SK-N-SH (cell line): ENCODE results near the gene CTBP2.

Experiments used
- CTCF ChIP-seq: fragments of 200-600 bp; sonication (generic); IDR thresholded peaks from 2 replicates; pipeline ENCODE4 v1.6.1; 2017; ENCODE audit warnings: antibody characterized with exemption, mild to moderate bottlenecking, moderate library complexity
- EP300 ChIP-seq, 2 experiments: IDR thresholded peaks; 2 replicates each; pipeline versions ENCODE4 v1.4.0 to v1.6.1; 2012; ENCODE audit warnings: borderline replicate concordance in 1 of 2, low read depth in 1 of 2, low read length in 1 of 2
- EZH2phosphoT487 ChIP-seq: fragments of 200-600 bp; sonication (generic); IDR thresholded peaks from 2 replicates; pipeline ENCODE4 v1.6.1; 2017; ENCODE audit warnings: low read depth, mixed run types, mild to moderate bottlenecking, antibody characterized with exemption, moderate library complexity, borderline replicate concordance
- FOXJ3 ChIP-seq: sonication (generic); formaldehyde crosslinking; IDR thresholded peaks from 2 replicates; pipeline ENCODE4 v1.5.1; 2020; ENCODE audit warnings: mild to moderate bottlenecking, missing genetic modification reagents
- IRF3 ChIP-seq: fragments of 150-350 bp; IDR thresholded peaks from 2 replicates; pipeline ENCODE4 v1.6.1; 2016; ENCODE audit warnings: mild to moderate bottlenecking, low read depth, low read length
- POLR2AphosphoS5 ChIP-seq: IDR thresholded peaks from 2 replicates; pipeline ENCODE4 v1.6.1; 2012; ENCODE audit warnings: low read depth, low read length
- RCOR1 ChIP-seq: fragments of 150-350 bp; IDR thresholded peaks from 2 replicates; pipeline ENCODE4 v1.6.1; 2017; ENCODE audit warnings: antibody characterized with exemption, low read length
- SIN3A ChIP-seq: IDR thresholded peaks from 2 replicates; pipeline ENCODE4 v1.6.1; 2012; ENCODE audit warnings: low read depth, mild to moderate bottlenecking, low read length, moderate library complexity, borderline replicate concordance
- TAF1 ChIP-seq: IDR thresholded peaks from 2 replicates; pipeline ENCODE4 v1.6.1; 2012; ENCODE audit warnings: low read depth, mild to moderate bottlenecking, low read length, moderate library complexity, borderline replicate concordance
- TEAD4 ChIP-seq: IDR thresholded peaks from 2 replicates; pipeline ENCODE4 v1.4.0; 2012; ENCODE audit warnings: mild to moderate bottlenecking, borderline replicate concordance; ENCODE audit not compliant: insufficient read depth
- YY1 ChIP-seq: IDR thresholded peaks from 2 replicates; pipeline ENCODE4 v1.4.0; 2012; ENCODE audit warnings: low read depth, mild to moderate bottlenecking
- TF ChIP-seq, protein P1 (sequence below): IDR thresholded peaks from 2 replicates; pipeline ENCODE4 v1.6.1; 2012; ENCODE audit warnings: mild to moderate bottlenecking, low read depth, low read length, moderate library complexity

DNA sequence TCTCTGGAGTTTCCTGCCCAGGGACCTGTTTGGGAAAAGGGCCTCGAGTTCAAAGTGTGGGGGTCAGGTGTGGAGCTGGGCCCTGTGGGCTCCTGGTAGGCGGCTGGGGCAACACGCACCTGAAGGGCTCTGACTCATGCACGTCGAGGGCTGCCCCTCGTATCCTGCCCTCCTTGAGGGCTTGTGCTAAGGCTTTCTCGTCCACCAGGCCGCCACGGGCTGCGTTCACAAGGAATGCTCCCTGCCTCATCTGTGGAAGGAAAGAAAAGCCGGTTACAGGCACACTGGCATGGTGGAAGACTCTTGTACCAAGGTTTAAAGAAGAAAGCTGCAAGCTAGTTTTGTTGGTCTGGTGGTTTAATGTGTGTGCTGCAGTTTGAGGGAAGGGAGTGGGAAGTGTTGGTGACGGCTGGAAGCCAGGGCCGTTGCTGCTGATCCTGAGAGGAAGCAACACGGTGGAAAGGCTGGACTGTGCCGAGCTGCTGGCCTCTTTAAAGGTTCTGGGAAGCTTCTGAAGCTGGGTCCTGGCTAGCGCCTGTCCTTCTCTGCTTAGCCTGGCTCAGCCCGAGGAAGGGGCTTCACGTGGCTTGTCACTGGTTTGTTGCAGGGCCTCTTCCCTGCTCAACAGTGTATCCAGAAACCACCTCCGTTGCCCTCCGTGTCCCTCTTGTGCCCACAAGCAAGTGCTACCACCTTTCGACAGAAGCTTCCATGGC, 166.5 kb downstream of the CTBP2 start:
- TF ChIP-seq CTCF (no peak), EZH2phosphoT487 (no peak), YY1 (no peak), TAF1 (no peak), RCOR1 (no peak), POLR2AphosphoS5 (no peak), IRF3 (no peak), TEAD4 (no peak), EP300 (IDR thresholded peaks at IDR 0.05; ENCODE audit: borderline replicate concordance in 1 of 2, low read depth in 1 of 2, low read length in 1 of 2) (no peak), FOXJ3 (CRISPR knock-in tag) (no peak), SIN3A (no peak)
- TF ChIP-seq, protein P1, sequence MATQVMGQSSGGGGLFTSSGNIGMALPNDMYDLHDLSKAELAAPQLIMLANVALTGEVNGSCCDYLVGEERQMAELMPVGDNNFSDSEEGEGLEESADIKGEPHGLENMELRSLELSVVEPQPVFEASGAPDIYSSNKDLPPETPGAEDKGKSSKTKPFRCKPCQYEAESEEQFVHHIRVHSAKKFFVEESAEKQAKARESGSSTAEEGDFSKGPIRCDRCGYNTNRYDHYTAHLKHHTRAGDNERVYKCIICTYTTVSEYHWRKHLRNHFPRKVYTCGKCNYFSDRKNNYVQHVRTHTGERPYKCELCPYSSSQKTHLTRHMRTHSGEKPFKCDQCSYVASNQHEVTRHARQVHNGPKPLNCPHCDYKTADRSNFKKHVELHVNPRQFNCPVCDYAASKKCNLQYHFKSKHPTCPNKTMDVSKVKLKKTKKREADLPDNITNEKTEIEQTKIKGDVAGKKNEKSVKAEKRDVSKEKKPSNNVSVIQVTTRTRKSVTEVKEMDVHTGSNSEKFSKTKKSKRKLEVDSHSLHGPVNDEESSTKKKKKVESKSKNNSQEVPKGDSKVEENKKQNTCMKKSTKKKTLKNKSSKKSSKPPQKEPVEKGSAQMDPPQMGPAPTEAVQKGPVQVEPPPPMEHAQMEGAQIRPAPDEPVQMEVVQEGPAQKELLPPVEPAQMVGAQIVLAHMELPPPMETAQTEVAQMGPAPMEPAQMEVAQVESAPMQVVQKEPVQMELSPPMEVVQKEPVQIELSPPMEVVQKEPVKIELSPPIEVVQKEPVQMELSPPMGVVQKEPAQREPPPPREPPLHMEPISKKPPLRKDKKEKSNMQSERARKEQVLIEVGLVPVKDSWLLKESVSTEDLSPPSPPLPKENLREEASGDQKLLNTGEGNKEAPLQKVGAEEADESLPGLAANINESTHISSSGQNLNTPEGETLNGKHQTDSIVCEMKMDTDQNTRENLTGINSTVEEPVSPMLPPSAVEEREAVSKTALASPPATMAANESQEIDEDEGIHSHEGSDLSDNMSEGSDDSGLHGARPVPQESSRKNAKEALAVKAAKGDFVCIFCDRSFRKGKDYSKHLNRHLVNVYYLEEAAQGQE = no peak
